Measurements from ENCODE around the gene NIPAL3.

DNA sequence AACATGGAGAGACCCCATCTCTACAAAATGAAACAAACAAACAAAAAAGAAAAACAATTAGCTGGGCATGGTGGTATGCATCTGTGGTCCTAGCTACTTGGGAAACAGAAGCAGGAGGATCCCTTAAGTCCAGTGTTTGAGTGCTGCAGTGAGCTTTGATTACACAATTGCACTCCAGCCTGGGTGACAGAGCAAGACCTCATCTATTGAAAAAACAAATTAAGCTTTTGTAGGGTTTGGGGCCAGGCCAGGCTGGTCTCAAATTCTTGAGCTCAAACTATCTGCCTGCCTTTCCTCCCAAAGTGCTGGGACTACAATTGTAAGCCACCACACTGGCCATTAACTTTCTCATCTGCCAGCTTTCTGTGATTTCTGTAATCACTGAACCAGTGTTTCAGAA lies 27.2 kb downstream of the NIPAL3 start:
- TF ChIP-seq POLR2A (IDR thresholded peaks at IDR 0.05; ENCODE audit: low read depth, low read length) (no peak), POLR2AphosphoS5 (IDR thresholded peaks at IDR 0.05; ENCODE audit: low read depth, low read length) (no peak)

Data from GM12891 (cell line).